KMS-11 (cell line): ENCODE results near the gene KCNA2.

Source experiments
- H2AFZ ChIP-seq: fragments of 200-600 bp; sonication (generic); 2 replicates; pipeline ENCODE4 v1.6.1; 2016; ENCODE audit warnings: antibody characterized with exemption, mixed run types, low read depth
- H3K27ac ChIP-seq: fragments of 200-600 bp; sonication (generic); 2 replicates; pipeline ENCODE4 v1.6.1; 2016; ENCODE audit warnings: mild to moderate bottlenecking, mixed run types
- H3K27me3 ChIP-seq: fragments of 200-600 bp; sonication (generic); 2 replicates; pipeline ENCODE4 v1.6.1; 2017; ENCODE audit warnings: mild to moderate bottlenecking, low read depth, mixed run types, moderate library complexity; ENCODE audit not compliant: insufficient read depth
- H3K36me3 ChIP-seq: fragments of 200-600 bp; sonication (generic); 2 replicates; pipeline ENCODE4 v1.6.1; 2017; ENCODE audit warnings: mild to moderate bottlenecking, mixed run types; ENCODE audit not compliant: insufficient read depth
- H3K4me1 ChIP-seq: fragments of 200-600 bp; sonication (generic); 2 replicates; pipeline ENCODE4 v1.6.1; 2016; ENCODE audit warnings: mild to moderate bottlenecking, low read depth, mixed run types; ENCODE audit not compliant: poor library complexity, severe bottlenecking
- H3K4me2 ChIP-seq: fragments of 200-600 bp; sonication (generic); 2 replicates; pipeline ENCODE4 v1.7.0; 2016; ENCODE audit warnings: mild to moderate bottlenecking, mixed run types
- H3K4me3 ChIP-seq: fragments of 200-600 bp; sonication (generic); IDR thresholded peaks from 2 replicates; pipeline ENCODE4 v1.6.1; 2017; ENCODE audit warnings: low read depth, low read length, mixed read lengths; ENCODE audit not compliant: insufficient read depth
- H3K79me2 ChIP-seq: fragments of 200-600 bp; sonication (generic); 2 replicates; pipeline ENCODE4 v1.6.1; 2016; ENCODE audit warnings: low read depth, mixed run types; ENCODE audit not compliant: insufficient read depth
- H3K9ac ChIP-seq: fragments of 200-600 bp; sonication (generic); 2 replicates; pipeline ENCODE4 v1.6.1; 2016; ENCODE audit warnings: mild to moderate bottlenecking, mixed run types
- H4K20me1 ChIP-seq: fragments of 200-600 bp; sonication (generic); 2 replicates; pipeline ENCODE4 v1.6.1; 2016; ENCODE audit warnings: mild to moderate bottlenecking, mixed run types; ENCODE audit not compliant: insufficient read depth
- TF ChIP-seq, protein P1 (sequence below): fragments of 200-600 bp; sonication (generic); conservative IDR thresholded peaks from 2 replicates; pipeline ENCODE4 v1.6.1; 2017; ENCODE audit warnings: low read depth, mild to moderate bottlenecking, antibody characterized with exemption, low read length, moderate library complexity, mixed read lengths

Gene KCNA2

DNA sequence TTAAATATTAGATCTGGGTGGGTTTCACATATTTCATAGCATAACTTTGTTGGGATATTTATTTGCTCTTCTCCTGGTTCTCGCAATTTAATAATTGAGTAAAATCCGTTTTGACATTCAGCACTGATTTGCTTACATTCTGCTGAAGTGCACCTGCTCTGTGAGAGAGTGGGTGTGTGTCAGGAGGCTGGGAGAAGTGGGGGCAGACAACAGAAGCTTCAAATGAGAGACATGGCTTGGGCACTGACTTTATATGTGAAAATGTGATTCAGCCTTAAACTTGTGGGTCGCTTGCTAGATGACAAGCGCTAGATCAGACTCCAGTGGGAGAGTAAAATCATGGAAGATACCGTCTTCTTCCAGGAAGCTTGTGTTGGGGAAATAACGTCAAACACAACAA is 32.4 kb upstream of the KCNA2 start:
- Histone ChIP-seq H3K9ac (no peak overlapping the region), H3K27me3 (no peaks in the 10 kb centered on the region), H4K20me1 (no peaks in the 10 kb centered on the region), H3K4me1 (peaks cover 98% of the 10 kb centered on the region), H3K27ac (no peak overlapping the region), H3K4me3 (no peak overlapping the region), H2AFZ (no peak overlapping the region), H3K79me2 (no peaks in the 10 kb centered on the region), H3K36me3 (no peaks in the 10 kb centered on the region), H3K4me2 (no peak overlapping the region)
- TF ChIP-seq, protein P1, sequence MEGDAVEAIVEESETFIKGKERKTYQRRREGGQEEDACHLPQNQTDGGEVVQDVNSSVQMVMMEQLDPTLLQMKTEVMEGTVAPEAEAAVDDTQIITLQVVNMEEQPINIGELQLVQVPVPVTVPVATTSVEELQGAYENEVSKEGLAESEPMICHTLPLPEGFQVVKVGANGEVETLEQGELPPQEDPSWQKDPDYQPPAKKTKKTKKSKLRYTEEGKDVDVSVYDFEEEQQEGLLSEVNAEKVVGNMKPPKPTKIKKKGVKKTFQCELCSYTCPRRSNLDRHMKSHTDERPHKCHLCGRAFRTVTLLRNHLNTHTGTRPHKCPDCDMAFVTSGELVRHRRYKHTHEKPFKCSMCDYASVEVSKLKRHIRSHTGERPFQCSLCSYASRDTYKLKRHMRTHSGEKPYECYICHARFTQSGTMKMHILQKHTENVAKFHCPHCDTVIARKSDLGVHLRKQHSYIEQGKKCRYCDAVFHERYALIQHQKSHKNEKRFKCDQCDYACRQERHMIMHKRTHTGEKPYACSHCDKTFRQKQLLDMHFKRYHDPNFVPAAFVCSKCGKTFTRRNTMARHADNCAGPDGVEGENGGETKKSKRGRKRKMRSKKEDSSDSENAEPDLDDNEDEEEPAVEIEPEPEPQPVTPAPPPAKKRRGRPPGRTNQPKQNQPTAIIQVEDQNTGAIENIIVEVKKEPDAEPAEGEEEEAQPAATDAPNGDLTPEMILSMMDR = no peak

DNA sequence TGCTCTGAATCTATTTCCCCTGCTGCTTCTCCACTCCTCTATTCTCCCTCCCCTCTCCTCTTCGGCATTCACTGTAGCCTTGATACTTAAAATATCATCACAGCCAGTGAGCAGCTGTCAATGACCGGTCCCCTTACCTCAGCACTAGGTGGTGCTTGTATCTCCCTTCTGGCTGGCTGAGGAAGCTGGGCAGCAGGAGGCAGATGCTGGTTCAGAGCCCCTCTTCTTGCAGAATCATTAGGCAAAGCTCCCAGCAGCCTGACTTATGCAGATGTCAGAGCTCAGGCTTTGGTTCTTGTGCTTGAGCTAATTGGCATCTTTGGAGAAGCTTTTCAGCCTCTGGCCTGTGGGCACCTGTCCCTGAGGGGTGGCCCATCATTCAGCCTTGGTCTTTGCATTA is 31.9 kb upstream of the KCNA2 start:
- Histone ChIP-seq H3K27ac (no peak overlapping the region), H3K4me1 (peaks cover 98% of the 10 kb centered on the region), H3K27me3 (no peaks in the 10 kb centered on the region), H3K79me2 (no peaks in the 10 kb centered on the region), H3K9ac (no peak overlapping the region), H4K20me1 (no peaks in the 10 kb centered on the region), H2AFZ (no peak overlapping the region), H3K4me2 (no peak overlapping the region), H3K36me3 (no peaks in the 10 kb centered on the region), H3K4me3 (no peak overlapping the region)
- TF ChIP-seq, protein P1 = no peak

DNA sequence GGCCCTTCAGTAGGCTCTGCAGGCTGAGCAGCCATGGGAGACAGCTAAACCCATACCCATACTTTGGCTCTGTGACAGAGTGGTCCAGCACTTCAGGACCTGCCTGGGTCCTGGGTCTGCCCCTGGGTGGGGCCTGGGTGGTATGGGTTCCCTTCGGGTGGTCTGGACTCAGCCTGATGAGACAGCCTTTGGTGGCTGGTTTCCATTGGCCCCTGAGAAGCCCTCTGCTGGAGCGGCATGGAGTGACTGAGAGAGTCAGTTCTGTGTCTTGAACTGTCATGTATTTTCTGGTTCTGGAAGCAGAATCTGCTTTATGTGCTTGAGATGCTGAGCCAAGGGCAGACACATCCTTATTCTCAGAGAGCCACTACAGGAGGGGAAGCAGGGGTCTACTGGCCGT is 31.3 kb upstream of the KCNA2 start:
- Histone ChIP-seq H3K79me2 (no peaks in the 10 kb centered on the region), H3K4me1 (peaks cover 98% of the 10 kb centered on the region), H3K4me2 (peak overlapping the region; percentile 17; the same call in 1 of the 2 replicates), H3K27me3 (no peaks in the 10 kb centered on the region), H3K4me3 (no peak overlapping the region), H3K27ac (peak overlapping the region; percentile 24; the same call in 1 of the 2 replicates), H3K36me3 (no peaks in the 10 kb centered on the region), H2AFZ (no peak overlapping the region), H4K20me1 (no peaks in the 10 kb centered on the region), H3K9ac (no peak overlapping the region)
- TF ChIP-seq, protein P1 = no peak

- H3K4me1 ChIP-seq = peaks cover 98% of the 10 kb centered on the region
- peak overlapping the region; percentile 86 for H3K4me2 ChIP-seq
- peak overlapping the region; percentile 81 for H3K27ac ChIP-seq
- TF ChIP-seq, protein P1 = no peak
- no peaks in the 10 kb centered on the region for H3K36me3 ChIP-seq
- no peaks in the 10 kb centered on the region for H3K27me3 ChIP-seq
- H4K20me1 ChIP-seq = no peaks in the 10 kb centered on the region
- H3K9ac ChIP-seq = no peak overlapping the region
- H3K79me2 ChIP-seq = no peaks in the 10 kb centered on the region
- H2AFZ ChIP-seq = no peak overlapping the region
- H3K4me3 ChIP-seq = no peak overlapping the region
Measured at GRCh38 chr1:110636149-110636935, 30.2 kb upstream of the KCNA2 start.
